GM19467 (cell line): Measurements from ENCODE around the gene SHFL.

Source experiments
- ATAC-seq: cut with Tn5 transposase; IDR thresholded peaks from one replicate; pipeline ENCODE4 v1.9.1; 2021; ENCODE audit warnings: mild to moderate bottlenecking, moderate library complexity; ENCODE audit not compliant: unreplicated experiment

Gene SHFL

DNA sequence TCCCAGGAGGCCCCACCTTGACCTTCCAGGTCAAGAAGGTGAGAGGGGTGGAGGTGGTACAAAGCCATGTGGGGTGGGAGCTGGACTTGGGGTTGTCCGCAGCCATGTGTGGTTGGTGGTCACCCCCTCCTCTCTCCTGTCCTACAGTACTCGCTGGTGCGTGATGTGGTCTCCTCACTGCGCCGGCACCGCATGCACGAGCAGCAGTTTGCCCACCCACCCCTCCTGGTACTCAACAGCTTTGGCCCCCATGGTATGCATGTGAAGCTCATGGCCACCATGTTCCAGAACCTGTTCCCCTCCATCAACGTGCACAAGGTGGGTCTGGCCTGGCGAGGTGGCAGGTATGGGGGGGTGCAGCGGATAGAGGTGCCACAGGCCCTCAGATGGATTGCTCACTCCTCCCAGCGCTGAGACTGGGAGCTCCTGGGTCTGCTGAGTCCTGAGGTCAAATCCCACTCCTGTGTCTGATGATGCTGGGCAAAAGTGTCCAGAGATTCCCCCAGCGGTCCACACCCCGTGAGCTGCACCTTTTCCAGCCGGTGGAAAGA, 21.8 kb downstream of the SHFL start:
- no peak for ATAC-seq

DNA sequence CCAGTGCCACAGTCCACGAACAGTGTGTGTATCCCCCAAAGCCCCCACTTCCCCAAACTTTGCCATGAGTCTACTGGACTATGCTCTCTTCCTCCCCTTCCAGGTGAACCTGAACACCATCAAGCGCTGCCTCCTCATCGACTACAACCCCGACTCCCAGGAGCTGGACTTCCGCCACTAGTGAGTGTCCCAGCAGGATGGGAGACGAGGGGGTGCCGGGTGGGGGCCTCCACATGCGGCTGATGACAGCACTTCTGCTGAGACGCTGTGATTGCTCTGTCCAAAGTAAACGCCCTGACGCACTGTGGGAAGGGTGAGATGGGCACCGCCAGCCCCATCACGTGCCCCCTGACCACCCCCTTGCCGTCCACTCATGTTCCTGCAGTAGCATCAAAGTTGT, 23.4 kb downstream of the SHFL start:
- no peak for ATAC-seq

DNA sequence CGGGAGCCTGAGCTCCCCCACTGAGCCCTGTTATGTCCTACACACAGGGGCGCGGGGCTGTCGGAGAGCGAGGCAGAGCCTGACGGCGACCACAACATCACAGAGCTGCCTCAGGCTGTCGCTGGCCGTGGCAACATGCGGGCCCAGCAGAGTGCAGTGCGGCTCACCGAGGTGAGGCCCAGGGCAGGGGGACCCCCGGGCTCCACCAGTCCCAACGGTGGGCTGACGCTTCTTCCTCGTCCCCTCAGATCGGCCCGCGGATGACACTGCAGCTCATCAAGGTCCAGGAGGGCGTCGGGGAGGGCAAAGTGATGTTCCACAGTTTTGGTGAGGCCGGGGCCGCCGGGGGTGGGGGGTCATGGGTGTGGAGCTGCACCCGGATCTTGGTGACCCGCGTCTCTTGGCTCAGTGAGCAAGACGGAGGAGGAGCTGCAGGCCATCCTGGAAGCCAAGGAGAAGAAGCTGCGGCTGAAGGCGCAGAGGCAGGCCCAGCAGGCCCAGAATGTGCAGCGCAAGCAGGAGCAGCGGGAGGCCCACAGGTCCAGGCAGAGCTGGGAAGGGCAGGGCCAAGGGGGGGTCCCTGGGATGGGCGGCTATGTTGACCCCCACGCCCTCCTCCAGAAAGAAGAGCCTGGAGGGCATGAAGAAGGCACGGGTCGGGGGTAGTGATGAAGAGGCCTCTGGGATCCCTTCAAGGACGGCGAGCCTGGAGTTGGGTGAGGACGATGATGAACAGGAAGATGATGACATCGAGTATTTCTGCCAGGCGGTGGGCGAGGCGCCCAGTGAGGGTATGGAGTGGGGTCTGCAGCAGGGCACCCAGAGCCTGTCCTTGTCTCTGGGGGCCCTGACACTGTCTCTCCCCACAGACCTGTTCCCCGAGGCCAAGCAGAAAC, 24.2 kb downstream of the SHFL start:
- no peak for ATAC-seq

DNA sequence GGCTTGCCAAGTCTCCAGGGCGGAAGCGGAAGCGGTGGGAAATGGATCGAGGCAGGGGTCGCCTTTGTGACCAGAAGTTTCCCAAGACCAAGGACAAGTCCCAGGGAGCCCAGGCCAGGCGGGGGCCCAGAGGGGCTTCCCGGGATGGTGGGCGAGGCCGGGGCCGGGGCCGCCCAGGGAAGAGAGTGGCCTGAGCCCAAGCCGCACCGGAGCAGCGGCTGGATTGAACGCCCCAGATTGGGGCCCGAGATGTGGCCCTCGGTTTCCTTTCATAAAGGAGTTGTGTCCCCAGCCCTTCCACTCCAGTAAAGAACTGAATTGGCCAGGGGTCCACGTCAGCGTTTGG, 24.8 kb downstream of the SHFL start:
- ATAC-seq, result no peak

DNA sequence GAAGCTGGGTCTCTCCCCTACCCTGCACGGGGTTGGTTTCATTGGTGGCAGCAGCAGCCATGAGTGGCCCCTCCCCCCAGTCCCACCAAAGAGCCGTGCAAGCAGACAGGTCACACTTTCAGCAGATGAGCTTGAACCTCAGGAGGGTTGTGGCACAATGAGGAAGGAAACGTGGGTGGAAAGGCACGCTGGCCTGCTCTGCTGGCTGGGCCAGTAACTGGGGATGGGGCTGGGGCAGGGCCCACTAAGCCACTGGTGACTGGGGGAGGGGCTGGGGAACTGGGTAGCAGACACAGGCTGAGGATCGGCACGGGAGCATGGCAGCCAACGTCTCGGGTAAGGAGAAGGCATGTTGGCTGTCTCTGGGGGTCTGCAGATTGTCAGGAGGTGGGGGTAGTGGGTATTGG, 25.3 kb downstream of the SHFL start, which contains the start of gene P2RY11:
TSS of gene P2RY11 (plus strand) at position 289 of the 407 bp plus-strand sequence. CDS start at position 318, 29 bp downstream.
- ATAC-seq, result no peak

DNA sequence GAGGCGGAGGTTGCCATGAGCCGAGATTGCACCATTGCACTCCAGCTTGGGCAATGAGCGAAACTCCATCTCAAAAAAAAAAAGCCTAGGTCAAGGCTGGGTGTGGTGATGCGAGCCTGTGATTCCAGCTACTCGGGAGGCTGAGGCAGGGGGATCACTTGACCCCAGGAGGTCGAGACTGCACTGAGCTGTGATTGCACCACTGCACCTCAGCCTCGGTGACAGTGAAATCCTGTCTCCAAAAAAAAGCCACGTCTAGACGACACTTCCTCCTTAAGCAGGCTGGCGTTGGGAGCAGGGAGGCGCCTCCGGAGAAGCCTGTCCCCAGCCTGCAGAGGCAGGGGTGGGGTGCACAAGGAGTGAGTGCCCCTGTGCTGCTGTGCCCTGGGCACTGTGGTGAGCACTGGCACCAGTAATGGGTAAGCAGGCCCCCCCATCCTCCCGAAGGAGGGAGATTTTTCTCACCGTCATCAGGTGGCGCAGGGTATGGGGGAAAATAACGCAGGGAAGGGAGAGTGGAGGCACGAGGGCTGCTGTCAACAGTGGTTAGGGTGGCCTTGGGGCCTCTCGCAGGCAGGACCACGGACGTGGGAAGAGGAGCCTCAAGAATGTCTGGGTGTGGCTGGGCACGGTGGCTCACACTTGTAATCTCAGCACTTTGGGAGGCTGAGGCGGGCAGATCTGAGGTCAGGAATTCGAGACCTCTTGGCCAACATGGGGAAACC, 26.1 kb downstream of the SHFL start:
- ATAC-seq, result no peak

DNA sequence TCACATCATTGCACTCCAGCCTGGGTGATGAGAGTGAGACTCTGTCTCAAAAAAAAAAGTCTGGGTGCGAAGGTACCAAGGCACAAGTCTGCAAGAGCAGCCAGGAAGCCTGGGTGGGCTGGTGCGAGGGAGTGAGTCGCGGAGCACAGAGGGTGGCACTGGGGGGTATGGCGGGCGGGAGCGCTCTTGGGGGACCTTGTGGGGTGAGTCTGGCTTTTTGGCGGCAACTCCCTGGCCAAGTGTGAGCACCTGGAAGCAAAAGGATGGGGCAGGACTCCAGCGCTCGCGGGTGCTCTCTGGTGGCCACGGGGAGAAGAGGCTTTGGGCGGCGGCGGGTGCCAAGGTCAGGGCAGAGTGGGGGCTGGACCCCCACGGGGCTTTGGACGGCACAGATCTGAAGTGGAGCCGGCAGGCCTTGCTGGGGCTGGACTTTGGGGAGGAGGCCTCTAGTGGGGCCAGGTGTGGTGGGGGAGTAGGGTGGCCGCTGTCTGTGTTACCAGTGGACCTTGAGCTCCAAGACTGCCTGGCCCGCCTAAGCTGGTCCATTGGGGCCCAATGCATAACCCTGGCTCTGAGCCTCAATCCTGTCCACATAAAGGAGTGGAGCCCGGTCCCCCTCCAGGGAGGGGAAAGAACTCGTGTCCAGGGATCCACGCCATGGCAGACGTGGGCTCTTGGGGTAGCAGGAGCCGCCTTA, 26.9 kb downstream of the SHFL start:
- ATAC-seq, result no peak

DNA sequence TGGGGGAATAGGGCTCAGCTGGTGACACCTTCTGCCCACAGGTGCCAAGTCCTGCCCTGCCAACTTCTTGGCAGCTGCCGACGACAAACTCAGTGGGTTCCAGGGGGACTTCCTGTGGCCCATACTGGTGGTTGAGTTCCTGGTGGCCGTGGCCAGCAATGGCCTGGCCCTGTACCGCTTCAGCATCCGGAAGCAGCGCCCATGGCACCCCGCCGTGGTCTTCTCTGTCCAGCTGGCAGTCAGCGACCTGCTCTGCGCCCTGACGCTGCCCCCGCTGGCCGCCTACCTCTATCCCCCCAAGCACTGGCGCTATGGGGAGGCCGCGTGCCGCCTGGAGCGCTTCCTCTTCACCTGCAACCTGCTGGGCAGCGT, 27.5 kb downstream of the SHFL start:
- no peak for ATAC-seq

DNA sequence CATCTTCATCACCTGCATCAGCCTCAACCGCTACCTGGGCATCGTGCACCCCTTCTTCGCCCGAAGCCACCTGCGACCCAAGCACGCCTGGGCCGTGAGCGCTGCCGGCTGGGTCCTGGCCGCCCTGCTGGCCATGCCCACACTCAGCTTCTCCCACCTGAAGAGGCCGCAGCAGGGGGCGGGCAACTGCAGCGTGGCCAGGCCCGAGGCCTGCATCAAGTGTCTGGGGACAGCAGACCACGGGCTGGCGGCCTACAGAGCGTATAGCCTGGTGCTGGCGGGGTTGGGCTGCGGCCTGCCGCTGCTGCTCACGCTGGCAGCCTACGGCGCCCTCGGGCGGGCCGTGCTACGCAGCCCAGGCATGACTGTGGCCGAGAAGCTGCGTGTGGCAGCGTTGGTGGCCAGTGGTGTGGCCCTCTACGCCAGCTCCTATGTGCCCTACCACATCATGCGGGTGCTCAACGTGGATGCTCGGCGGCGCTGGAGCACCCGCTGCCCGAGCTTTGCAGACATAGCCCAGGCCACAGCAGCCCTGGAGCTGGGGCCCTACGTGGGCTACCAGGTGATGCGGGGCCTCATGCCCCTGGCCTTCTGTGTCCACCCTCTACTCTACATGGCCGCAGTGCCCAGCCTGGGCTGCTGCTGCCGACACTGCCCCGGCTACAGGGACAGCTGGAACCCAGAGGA, 28.0 kb downstream of the SHFL start:
- no peak for ATAC-seq

DNA sequence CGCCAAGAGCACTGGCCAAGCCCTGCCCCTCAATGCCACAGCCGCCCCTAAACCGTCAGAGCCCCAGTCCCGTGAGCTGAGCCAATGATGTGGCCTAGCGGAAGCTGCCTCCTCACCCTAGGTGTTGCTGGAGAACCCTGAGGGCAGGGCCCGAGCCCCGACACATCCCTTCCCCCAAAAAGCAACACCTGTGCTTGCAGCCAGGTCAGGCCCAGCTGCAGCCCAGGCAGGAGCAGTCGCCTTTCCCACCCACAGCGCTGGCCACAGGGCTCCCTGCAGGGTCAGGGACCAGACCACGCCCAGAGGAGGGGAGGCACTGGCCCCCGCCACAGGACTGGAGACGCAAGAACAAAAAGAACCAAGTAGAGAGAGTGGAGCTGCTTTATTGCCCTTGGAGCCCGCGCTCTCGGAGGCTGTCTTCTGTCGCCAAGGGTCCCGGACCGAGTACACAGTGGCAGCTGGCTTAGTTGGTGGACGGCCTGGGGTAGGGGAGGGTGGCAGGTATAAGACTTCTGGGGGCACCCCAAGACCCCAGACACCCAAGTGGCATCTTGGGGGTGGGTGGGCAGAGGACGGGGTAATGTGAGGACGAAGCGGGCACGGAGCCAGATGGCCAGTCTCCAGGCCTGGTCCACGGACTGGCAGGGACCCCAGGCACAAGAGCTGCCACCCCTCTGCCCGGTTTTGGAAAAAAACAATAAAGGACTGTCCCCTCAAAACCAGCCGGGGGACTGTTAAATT, 28.7 kb downstream of the SHFL start:
- no peak for ATAC-seq

DNA sequence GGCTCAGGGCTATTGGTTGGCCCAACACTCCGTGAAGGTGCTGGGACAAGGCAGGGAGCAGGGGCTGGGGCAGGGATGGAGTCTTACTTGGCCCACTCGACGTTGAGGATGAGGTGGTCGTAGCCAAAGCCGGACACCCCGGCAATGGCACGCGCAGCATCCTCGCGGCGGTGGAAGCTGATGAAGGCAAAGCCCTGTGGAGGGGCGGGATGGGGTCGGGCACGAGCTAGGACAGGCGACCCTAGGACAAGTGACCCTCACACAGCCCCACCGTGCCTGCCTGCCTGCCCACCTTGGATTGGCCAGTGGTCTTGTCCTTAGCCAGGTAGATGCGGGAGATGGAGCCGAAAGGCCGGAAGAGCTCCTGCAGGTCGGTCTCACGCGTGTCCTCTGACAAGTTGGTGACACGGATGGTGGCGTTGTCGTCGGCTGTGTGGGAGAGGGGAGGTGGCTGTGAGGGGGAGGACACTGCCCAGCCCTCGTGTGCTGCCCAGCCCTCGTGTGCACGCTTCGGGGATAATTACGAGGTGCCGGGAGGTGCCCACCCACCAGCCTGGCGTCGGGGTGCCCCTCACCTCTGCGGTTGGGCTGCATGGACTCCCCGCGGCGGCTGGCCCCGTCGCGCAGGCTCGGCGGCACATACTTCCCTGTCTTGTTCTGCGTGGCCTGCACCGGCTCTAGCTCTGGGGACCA, 29.4 kb downstream of the SHFL start:
- no peak for ATAC-seq

DNA sequence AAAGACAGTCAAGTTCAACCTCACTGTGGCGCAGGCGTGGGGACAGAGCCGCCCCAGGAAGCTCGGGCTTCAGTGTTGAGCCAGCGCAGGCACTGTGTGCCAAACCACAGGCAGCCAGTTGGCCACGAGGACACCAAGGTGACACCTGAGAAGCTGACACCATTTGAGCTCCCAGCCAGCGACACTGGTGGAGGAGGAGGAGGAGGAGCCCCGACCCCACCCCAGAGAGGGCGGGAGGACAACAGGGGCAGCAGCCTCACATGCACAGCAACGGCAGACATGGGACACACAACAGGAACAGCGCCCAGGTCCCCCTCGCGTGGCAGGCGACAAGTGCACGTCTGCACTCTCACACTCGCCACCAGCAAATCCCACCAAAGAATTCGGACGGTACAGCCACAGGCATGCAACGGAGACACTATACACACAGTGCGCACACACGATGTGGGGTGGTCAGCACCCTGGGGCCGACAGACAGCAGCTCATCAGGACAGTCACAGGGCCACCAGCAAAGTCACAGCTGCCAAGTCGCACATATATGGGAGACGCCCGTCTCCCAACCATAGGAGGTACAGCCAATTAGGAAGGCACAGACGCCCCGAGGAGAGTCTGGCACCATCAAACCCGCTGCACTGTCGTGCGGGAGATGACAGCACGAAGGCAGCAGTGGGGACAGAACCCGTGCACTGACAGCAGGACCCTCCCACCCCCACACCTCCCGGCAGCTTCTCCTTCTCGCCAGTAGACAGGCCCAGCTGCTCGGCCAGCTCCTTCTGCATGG, 30.2 kb downstream of the SHFL start:
- no peak for ATAC-seq

DNA sequence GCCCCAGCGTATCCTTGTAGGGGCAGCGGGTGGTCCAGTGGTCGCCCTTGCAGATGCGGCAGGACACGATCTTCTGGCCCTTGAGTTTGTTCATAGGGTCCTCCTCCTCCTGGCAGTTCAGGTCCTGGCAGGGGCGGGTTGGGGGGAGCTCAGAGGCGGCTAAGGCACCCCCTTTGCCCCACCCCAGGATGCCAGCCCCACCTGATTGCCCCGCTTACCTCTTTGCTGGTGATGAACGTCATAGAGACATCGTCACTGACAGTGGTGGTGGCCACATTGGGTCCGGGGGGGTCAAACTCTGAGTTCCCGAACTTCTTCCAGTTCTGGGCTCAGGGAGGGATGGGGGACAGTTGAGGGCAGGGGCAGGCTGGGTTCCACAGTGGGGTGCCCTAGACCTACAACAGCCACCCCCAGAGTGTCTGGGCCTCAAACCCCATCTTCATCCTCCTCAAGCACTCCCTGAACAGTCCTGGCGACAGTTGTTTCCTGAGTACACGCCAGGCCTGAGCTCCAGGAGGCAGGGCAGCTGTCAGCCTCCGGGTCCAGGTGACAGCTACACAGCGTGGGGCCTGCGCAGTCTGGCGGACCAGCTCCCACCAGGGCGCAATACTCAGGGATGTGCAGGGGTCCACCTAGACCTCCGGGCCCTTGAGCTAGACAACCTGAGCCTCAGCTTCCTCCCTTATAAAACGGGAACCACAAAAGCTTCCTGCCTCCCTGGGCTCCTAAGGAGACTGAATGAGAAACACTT, 30.9 kb downstream of the SHFL start:
- ATAC-seq, result no peak

DNA sequence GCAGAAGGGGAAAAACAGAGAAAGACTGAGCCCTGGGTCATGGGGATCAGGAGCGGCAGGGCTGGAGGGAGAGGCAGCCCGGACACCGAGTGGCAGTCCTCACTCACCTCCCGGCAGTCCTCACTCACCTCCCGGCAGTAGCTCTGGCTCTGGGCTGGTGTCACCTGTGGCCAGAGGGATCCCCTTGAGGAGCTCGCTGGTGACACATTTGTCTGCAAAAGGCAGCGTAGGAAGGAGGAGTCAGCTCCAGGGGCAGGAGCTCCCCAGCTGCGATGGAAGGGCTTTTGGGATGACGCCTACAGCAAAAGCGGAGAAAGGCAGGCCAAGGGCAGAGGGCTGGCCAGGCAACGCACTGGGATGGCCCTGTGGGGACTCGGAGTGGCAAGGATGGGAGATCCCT, 32.8 kb downstream of the SHFL start:
- no peak for ATAC-seq

DNA sequence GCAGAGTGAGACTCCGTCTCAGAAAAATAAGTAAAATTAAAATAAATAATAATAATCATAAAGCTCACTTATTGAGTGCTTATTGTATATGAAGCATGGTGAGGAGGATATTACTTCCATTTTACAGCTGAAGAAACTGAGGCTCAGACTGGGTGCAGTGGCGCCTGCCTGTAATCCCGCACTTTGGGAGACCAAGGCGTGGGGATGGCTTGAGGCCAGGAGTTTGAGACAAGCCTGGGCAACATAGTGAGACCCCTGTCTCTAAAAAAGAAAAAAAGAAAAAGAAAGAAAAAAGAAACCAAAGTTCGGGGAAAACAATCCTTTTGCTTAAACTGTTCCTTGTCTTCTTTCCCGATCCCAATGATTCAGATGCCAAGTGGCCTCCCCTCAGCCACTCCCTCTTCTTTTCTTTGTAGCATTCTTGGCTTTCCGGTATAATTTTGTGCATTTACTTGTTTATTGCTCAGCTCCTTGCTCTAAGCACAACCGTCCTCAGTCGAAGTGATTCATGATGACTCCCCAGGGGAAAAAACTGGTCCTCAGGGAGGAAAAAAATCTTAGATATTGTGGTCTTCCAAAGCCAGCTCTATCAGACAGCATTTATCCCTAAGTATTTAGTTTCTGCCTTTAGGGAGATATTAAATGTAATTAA, 34.5 kb downstream of the SHFL start:
- ATAC-seq, result no peak

DNA sequence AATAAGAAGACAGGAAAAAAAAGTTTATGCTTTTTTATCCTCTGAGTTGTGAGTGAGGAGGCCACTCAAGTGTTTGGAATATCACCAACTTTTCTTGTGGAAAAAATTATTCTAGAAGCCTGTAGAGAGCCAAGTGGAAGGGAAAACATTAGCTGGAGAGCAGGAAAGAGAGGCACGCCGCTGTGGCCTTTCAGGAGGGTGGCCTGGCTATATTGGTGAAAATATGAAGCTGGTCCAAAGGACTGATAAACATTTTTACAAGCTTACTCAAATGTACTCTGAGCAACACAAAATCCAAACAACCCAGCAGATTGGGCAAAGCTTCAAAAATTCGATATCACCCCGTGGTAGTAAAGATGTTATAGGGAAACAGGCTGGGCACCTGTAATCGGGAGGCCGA, 35.9 kb downstream of the SHFL start:
- ATAC-seq, result no peak

DNA sequence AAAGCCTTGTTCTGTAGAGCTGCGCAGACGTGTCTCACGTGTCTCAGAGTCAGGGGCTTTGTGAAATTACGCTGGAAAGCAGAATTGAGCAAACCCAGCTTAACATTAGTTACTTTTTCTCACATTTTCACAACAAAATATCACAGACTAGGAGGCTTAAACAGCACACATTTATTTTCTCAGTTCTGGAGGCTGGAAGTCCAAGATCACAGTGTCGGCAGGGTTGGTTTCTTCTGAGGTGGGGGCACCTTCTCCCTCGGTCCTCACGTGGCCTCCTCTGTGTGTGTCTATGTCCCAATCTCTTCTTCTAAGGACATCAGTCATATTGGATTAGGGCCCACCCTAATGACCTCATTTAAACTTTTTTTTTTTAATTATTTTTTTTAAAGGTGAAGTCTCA, 38.3 kb downstream of the SHFL start:
- no peak for ATAC-seq

DNA sequence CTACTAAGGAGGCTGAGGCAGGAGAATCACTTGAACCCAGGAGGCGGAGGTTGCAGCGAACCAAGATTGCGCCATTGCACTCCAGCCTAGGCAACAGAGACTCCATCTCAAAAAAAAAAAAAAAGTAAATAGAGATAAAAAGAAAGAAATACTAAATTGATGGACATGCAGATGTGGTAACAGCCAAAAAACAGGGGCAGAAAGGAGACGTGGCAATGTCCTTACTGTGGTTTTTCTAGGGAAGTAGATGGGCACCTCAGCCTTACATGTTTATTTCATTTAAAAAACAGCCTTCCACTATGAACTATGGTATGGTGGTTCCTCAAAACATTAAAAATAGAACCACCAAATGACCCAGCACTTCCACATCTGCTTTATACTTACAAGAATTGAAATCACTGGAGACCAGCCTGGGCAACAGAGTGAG, 40.1 kb downstream of the SHFL start:
- ATAC-seq, result no peak
